Skeletal muscle satellite cell (primary cell): ENCODE data around the gene HECTD4.

Source experiments
- H3K27me3 ChIP-seq: 2 replicates; pipeline ENCODE4 v1.7.0; 2013; ENCODE audit warnings: low read length; ENCODE audit not compliant: control insufficient read depth, insufficient read depth
- H3K36me3 ChIP-seq: 2 replicates; pipeline ENCODE4 v1.7.0; 2013; ENCODE audit warnings: mild to moderate bottlenecking, control low read depth, low read length; ENCODE audit not compliant: insufficient read depth
- H3K4me1 ChIP-seq: 2 replicates; pipeline ENCODE4 v1.7.0; 2013; ENCODE audit warnings: low read length; ENCODE audit not compliant: control insufficient read depth, insufficient read depth
- H3K4me2 ChIP-seq: 2 replicates; pipeline ENCODE4 v1.7.0; 2013; ENCODE audit warnings: mild to moderate bottlenecking, low read length
- H3K4me3 ChIP-seq: 2 replicates; pipeline ENCODE4 v1.7.0; 2013; ENCODE audit warnings: low read length
- H3K9ac ChIP-seq: 2 replicates; pipeline ENCODE4 v1.7.0; 2013; ENCODE audit warnings: mild to moderate bottlenecking, low read depth, low read length, moderate library complexity
- H3K9me3 ChIP-seq: replicated peaks from 2 replicates; pipeline ENCODE4 v1.7.0; 2013; ENCODE audit warnings: mild to moderate bottlenecking, control low read depth, low read length

The HECTD4 gene

GRCh38 chr12:112146123-112146522 lies 236.1 kb downstream of the HECTD4 start:
- no peaks in the 10 kb centered on the region for H3K9me3 ChIP-seq
- no peaks in the 10 kb centered on the region for H3K4me1 ChIP-seq
- no peak overlapping the region for H3K4me3 ChIP-seq
- H3K36me3 ChIP-seq, result peaks cover 55% of the 10 kb centered on the region
- no peaks in the 10 kb centered on the region for H3K27me3 ChIP-seq
- H3K9ac ChIP-seq, result no peak overlapping the region
- no peak overlapping the region for H3K4me2 ChIP-seq

DNA sequence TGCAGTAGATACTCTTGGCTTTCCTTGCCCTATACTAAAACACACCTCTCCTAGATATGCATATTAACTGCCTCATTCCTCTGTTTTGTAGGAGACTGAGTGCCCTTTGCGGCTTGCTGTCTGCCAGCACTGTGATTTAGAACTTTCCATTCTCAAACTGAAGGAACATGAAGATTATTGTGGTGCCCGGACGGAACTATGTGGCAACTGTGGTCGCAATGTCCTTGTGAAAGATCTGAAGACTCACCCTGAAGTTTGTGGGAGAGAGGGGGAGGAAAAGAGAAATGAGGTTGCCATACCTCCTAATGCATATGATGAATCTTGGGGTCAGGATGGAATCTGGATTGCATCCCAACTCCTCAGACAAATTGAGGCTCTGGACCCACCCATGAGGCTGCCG lies 241.5 kb downstream of the HECTD4 start:
- Histone ChIP-seq H3K36me3 (peaks cover 53% of the 10 kb centered on the region), H3K4me1 (no peaks in the 10 kb centered on the region), H3K27me3 (no peaks in the 10 kb centered on the region), H3K4me2 (no peak overlapping the region), H3K9ac (no peak overlapping the region), H3K9me3 (no peaks in the 10 kb centered on the region), H3K4me3 (no peak overlapping the region)

DNA sequence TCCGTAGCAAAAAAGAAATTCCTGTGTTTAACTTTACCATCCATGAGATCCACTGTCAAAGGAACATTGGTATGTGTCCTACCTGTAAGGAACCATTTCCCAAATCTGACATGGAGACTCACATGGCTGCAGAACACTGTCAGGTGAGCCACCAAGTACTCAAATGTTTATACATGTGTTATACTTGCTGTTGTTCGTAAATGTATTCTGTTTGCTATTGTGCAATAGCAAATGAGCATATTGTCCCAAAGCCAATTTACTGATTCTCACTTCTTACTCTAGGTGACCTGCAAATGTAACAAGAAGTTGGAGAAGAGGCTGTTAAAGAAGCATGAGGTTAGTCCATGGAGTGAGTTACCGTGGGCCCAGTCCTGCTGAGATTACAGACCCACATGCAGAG lies 247.5 kb downstream of the HECTD4 start:
- Histone ChIP-seq H3K4me2 (no peak overlapping the region), H3K36me3 (peaks cover 28% of the 10 kb centered on the region), H3K9me3 (no peaks in the 10 kb centered on the region), H3K4me1 (peaks cover 10% of the 10 kb centered on the region), H3K4me3 (no peak overlapping the region), H3K27me3 (no peaks in the 10 kb centered on the region), H3K9ac (no peak overlapping the region)

DNA sequence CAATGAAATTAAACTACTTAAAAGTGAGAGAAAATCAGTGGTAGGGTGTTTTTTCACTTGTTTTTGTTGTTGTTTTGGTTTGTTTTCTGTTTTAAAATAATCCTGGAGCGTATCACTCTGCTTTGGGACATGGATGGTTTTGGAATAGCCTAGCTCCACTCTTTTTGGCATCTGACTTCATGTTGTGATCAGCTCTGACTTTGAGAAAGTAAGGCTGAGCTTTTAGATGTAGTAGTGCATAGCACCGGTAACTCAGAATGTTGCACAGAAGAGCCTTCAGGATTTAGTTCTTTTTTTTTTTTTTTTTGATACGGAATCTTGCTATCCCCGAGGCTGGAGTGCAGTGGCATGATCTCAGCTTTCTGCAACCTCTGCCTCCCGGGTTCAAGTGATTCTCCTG lies 248.8 kb downstream of the HECTD4 start:
- Histone ChIP-seq H3K4me1 (peaks cover 10% of the 10 kb centered on the region), H3K36me3 (peaks cover 22% of the 10 kb centered on the region), H3K9ac (no peak overlapping the region), H3K4me3 (no peak overlapping the region), H3K27me3 (no peaks in the 10 kb centered on the region), H3K9me3 (no peaks in the 10 kb centered on the region), H3K4me2 (no peak overlapping the region)

- Histone ChIP-seq H3K4me3 (no peak overlapping the region), H3K4me1 (peaks cover 12% of the 10 kb centered on the region), H3K4me2 (no peak overlapping the region), H3K27me3 (no peaks in the 10 kb centered on the region), H3K9ac (no peak overlapping the region), H3K9me3 (no peaks in the 10 kb centered on the region), H3K36me3 (peaks cover 18% of the 10 kb centered on the region)
These were observed 250.5 kb downstream of the HECTD4 start for GRCh38 chr12:112131686-112132085.

DNA sequence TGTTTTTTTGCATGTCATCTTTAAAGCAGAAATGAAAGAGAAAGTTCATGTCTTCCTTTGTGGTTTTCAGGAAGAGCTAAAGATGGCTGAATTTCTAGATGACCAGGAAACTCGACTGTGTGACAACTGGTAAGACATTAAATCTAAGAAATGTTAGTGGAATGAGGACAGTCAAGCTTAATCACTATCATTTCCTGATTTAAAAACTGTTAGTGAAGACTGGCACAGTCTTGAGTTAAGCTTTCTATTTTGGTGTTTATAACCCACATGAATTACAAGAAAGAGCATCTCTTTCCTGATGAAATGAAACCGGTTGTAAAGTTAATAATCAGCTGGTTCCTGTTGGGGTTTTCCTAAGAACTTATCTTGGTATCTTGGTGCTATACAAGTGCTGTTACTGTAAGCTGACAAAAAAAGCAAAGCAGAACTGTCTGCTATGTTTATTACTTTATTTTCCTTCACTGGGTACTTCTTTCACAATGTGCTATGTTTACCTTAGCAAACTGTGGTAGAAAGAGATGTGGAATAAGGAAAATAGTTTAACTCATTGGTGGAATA lies 251.7 kb downstream of the HECTD4 start:
- peak overlapping the region; percentile 14 for H3K4me3 ChIP-seq
- H3K9me3 ChIP-seq, result no peaks in the 10 kb centered on the region
- H3K9ac ChIP-seq, result no peak overlapping the region
- peak overlapping the region; percentile 66 for H3K4me2 ChIP-seq
- no peaks in the 10 kb centered on the region for H3K27me3 ChIP-seq
- peaks cover 18% of the 10 kb centered on the region for H3K36me3 ChIP-seq
- peaks cover 18% of the 10 kb centered on the region for H3K4me1 ChIP-seq

- peaks cover 22% of the 10 kb centered on the region for H3K4me1 ChIP-seq
- H3K27me3 ChIP-seq, result no peaks in the 10 kb centered on the region
- no peaks in the 10 kb centered on the region for H3K9me3 ChIP-seq
- peaks cover 8% of the 10 kb centered on the region for H3K36me3 ChIP-seq
- no peak overlapping the region for H3K9ac ChIP-seq
- H3K4me2 ChIP-seq, result peak overlapping the region; percentile 97
- no peak overlapping the region for H3K4me3 ChIP-seq
These were observed 255.3 kb downstream of the HECTD4 start for GRCh38 chr12:112126911-112127310.

GRCh38 chr12:112126000-112126438 lies 256.2 kb downstream of the HECTD4 start:
- Histone ChIP-seq H3K9me3 (no peaks in the 10 kb centered on the region), H3K4me2 (peak overlapping the region; percentile 97), H3K9ac (peak overlapping the region; percentile 95), H3K4me1 (peaks cover 23% of the 10 kb centered on the region), H3K27me3 (no peaks in the 10 kb centered on the region), H3K4me3 (peak overlapping the region; percentile 97), H3K36me3 (peaks cover 3% of the 10 kb centered on the region)

DNA sequence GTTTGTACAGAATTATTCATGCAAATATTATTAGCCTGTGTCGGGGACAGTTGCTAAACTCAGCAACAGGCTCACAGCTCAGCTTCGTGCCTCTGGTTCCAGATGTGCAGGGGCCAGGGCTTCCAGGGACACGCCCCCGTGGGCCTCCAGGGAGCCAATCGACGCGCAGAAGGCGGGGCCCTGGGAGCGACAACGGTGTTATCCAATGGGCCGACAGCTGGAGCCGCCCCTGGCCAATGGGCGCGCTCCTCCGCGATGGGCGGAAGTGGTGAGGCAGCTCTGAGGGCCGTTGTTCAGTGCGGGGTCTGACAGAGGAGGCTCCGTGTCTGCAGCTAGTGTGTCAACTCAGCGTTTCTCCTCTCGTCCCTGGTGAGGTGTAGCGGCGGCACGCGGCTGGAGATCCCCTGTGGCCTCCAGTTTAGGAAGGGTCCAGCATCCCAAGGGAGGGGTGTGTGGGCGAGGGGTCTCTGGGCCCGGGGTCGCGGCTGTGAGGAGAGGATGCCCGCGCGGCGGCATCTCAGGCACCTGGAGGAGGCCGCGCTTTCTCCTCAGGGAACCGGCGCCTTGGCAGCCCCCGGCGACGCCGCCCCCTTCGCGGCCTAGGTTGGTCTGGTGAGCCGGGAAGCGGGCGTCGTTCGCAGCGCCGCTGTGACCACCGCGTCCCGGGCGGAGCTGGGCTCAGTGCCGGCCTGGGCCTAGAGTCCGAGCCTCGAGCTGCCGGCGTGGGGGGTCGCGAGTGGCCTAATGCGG lies 256.8 kb downstream of the HECTD4 start, which contains the start of gene TRAFD1:
TSS of gene TRAFD1 (plus strand) at position 311 of the 750 bp plus-strand sequence. CDS start 4,963 bp downstream, outside the sequence.
- Histone ChIP-seq H3K9me3 (no peaks in the 10 kb centered on the region), H3K4me2 (peak within 1 kb of the TSS; percentile 97), H3K4me3 (peak within 1 kb of the TSS; percentile 97), H3K9ac (peak within 1 kb of the TSS; percentile 95), H3K4me1 (peaks cover 18% of the 10 kb centered on the region), H3K27me3 (no peaks in the 10 kb centered on the region), H3K36me3 (no peaks in the 10 kb centered on the region)

DNA sequence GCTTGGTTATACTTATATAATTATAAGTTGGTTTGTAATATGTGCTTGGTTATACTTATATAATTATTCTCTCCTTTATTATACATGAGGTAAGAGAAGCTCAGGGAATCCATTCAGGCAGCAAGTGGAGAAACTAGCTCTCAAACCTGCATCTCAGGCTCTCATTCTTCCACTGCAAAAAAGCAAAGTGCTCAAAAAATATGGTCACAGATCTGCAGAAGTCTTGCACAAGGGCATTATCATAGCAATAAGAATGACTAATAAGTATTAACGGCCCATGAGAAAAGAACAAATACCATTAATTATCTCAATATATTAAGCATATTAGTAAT lies 257.3 kb downstream of the HECTD4 start:
- H3K36me3 ChIP-seq, result no peaks in the 10 kb centered on the region
- no peak overlapping the region for H3K9ac ChIP-seq
- no peaks in the 10 kb centered on the region for H3K27me3 ChIP-seq
- no peaks in the 10 kb centered on the region for H3K9me3 ChIP-seq
- peak overlapping the region; percentile 36 for H3K4me3 ChIP-seq
- peaks cover 15% of the 10 kb centered on the region for H3K4me1 ChIP-seq
- peak overlapping the region; percentile 97 for H3K4me2 ChIP-seq

- Histone ChIP-seq H3K9ac (no peak overlapping the region), H3K4me1 (peaks cover 15% of the 10 kb centered on the region), H3K36me3 (no peaks in the 10 kb centered on the region), H3K4me2 (no peak overlapping the region), H3K9me3 (no peaks in the 10 kb centered on the region), H3K4me3 (no peak overlapping the region), H3K27me3 (no peaks in the 10 kb centered on the region)
These were observed 259.2 kb downstream of the HECTD4 start for GRCh38 chr12:112122823-112123690.
